Measurements from ENCODE around the gene PRKAG1.
"Not testable (repeated sequence)": the region's sequence is repeated elsewhere in the genome, so short reads cannot be mapped to it uniquely, and the experiment has no call there.

Gene PRKAG1

GRCh38 chr12:49018261-49019119 lies at the start of gene PRKAG1:
PRKAG1 (minus strand) TSS chr12:49018776; CDS start chr12:49018740, 36 bp downstream.
- peak; percentile 96 for DNase-seq

GRCh38 chr12:49066120-49066519 lies 47.5 kb upstream of the PRKAG1 start:
- DNase-seq, result no peak

- no peak for DNase-seq
These were observed 46.2 kb upstream of the PRKAG1 start for GRCh38 chr12:49064767-49065152.

- not testable (repeated sequence) for DNase-seq
These were observed 43.3 kb upstream of the PRKAG1 start for GRCh38 chr12:49061916-49062315.

- DNase-seq, result no peak
These were observed 42.6 kb upstream of the PRKAG1 start for GRCh38 chr12:49061157-49061650.

- DNase-seq, result peak; percentile 80 to 88
These were observed 41.9 kb upstream of the PRKAG1 start, which contains the start of gene KMT2D for GRCh38 chr12:49060237-49061156. KMT2D (minus strand) TSS chr12:49060794; CDS start chr12:49055324, 5,470 bp downstream.

GRCh38 chr12:49059299-49060171 lies 41.0 kb upstream of the PRKAG1 start:
- DNase-seq, result no peak

GRCh38 chr12:49059045-49059298 lies 40.4 kb upstream of the PRKAG1 start:
- no peak for DNase-seq

- DNase-seq, result no peak
These were observed 39.9 kb upstream of the PRKAG1 start for GRCh38 chr12:49058366-49059044.

- DNase-seq, result peak in 1 of 2 donors; percentile 27
These were observed 39.3 kb upstream of the PRKAG1 start for GRCh38 chr12:49057888-49058287.

- DNase-seq, result peak; percentile 90 to 94
These were observed 37.6 kb upstream of the PRKAG1 start for GRCh38 chr12:49055978-49056754.

- DNase-seq, result no peak
These were observed 36.5 kb upstream of the PRKAG1 start for GRCh38 chr12:49055092-49055491.

GRCh38 chr12:49054524-49054923 lies 35.9 kb upstream of the PRKAG1 start:
- no peak for DNase-seq

GRCh38 chr12:49054096-49054495 lies 35.5 kb upstream of the PRKAG1 start:
- DNase-seq, result no peak

- no peak for DNase-seq
These were observed 34.1 kb upstream of the PRKAG1 start for GRCh38 chr12:49052451-49053208.

- no peak for DNase-seq
These were observed 33.3 kb upstream of the PRKAG1 start for GRCh38 chr12:49051777-49052438.

- no peak for DNase-seq
These were observed 32.8 kb upstream of the PRKAG1 start for GRCh38 chr12:49051373-49051764.

GRCh38 chr12:49050507-49051372 lies 32.2 kb upstream of the PRKAG1 start:
- DNase-seq, result no peak
